IgD-negative memory B cell (primary cell): ENCODE results near the gene TANK. TPM values are rescaled to one million over a fixed set of nuclear protein-coding genes. Genes with fewer than 3 reads are reported as not detected.

Source experiments
- H3K27ac Mint-ChIP-seq, 3 donors: one replicate each; pipeline ENCODE4 v1.8.0; 2020 to 2022; ENCODE audit warnings: mild to moderate bottlenecking in 3 of 3, mixed read lengths in 3 of 3, moderate library complexity in 1 of 3
- H3K27me3 Mint-ChIP-seq: one replicate; pipeline ENCODE4 v1.8.0; 2021; ENCODE audit warnings: mixed read lengths
- H3K36me3 Mint-ChIP-seq: one replicate; pipeline ENCODE4 v1.8.0; 2020; ENCODE audit warnings: mild to moderate bottlenecking, mixed read lengths
- H3K4me1 Mint-ChIP-seq, 3 donors: one replicate each; pipeline ENCODE4 v1.8.0; 2020 to 2022; ENCODE audit warnings: mixed read lengths in 3 of 3, mild to moderate bottlenecking in 1 of 3
- H3K4me3 Mint-ChIP-seq, 4 donors: one replicate each; pipeline ENCODE4 v1.8.0; 2020 to 2022; ENCODE audit warnings: mild to moderate bottlenecking in 4 of 4, mixed read lengths in 4 of 4, moderate library complexity in 3 of 4
- H3K9me3 Mint-ChIP-seq, 3 donors: one replicate each; pipeline ENCODE4 v1.8.0; 2020 to 2021; ENCODE audit warnings: mixed read lengths in 3 of 3, mild to moderate bottlenecking in 1 of 3
- polyA plus RNA-seq: library from polyadenylated mRNA; unstranded; fragments of 300-500 nt; fragmentation: Illumina TruSeq; gene quantifications from one replicate; pipeline ENCODE4 v1.2.3, GENCODE V29; 2021

TANK gene
- polyA plus RNA-seq, 1 donor from 2014 or later, result 90.1 TPM

GRCh38 chr2:161146209-161146775 lies 13.9 kb upstream of the TANK start:
- H3K9me3 Mint-ChIP-seq, result peaks cover 1 to 25% (median 20%) of the 10 kb centered on the region in 3 donors
- no peaks in the 10 kb centered on the region for H3K27me3 Mint-ChIP-seq
- peak overlapping the region in 3 of 4 donors; percentile 48 to 64 (median 58) for H3K4me3 Mint-ChIP-seq
- peaks cover 55 to 75% (median 73%) of the 10 kb centered on the region in 3 donors for H3K4me1 Mint-ChIP-seq
- H3K27ac Mint-ChIP-seq, result peak overlapping the region; percentile 29 to 77 (median 57)
- peaks cover 34% of the 10 kb centered on the region for H3K36me3 Mint-ChIP-seq

- Mint-ChIP-seq H3K27me3 (no peaks in the 10 kb centered on the region), H3K4me1 (peaks cover 52 to 71% (median 68%) of the 10 kb centered on the region in 3 donors), H3K9me3 (peaks cover 2 to 29% (median 25%) of the 10 kb centered on the region in 3 donors)
Measured at GRCh38 chr2:161146996-161147395, 13.2 kb upstream of the TANK start.

GRCh38 chr2:161147856-161148255 lies 12.4 kb upstream of the TANK start:
- no peak overlapping the region for H3K27ac Mint-ChIP-seq

More at GRCh38 chr2:161146996-161147395, 13.2 kb upstream of the TANK start:
- H3K27ac Mint-ChIP-seq, result no peak overlapping the region
- H3K4me3 Mint-ChIP-seq, result no peak overlapping the region
- peaks cover 35% of the 10 kb centered on the region for H3K36me3 Mint-ChIP-seq

GRCh38 chr2:161150704-161151103 lies 9.5 kb upstream of the TANK start:
- Mint-ChIP-seq H3K27me3 (no peaks in the 10 kb centered on the region), H3K27ac (no peak overlapping the region), H3K9me3 (peaks cover 4 to 35% (median 26%) of the 10 kb centered on the region in 3 donors), H3K4me3 (peak overlapping the region in 1 of 4 donors; percentile 43), H3K4me1 (peaks cover 38 to 49% (median 44%) of the 10 kb centered on the region in 3 donors), H3K36me3 (peaks cover 36% of the 10 kb centered on the region)

More at GRCh38 chr2:161147856-161148255, 12.4 kb upstream of the TANK start:
- no peaks in the 10 kb centered on the region for H3K27me3 Mint-ChIP-seq
- peak overlapping the region in 2 of 4 donors; percentile 59 to 67 for H3K4me3 Mint-ChIP-seq
- peaks cover 37% of the 10 kb centered on the region for H3K36me3 Mint-ChIP-seq
- H3K9me3 Mint-ChIP-seq, result peaks cover 4 to 35% (median 29%) of the 10 kb centered on the region in 3 donors
- peaks cover 44 to 64% (median 59%) of the 10 kb centered on the region in 3 donors for H3K4me1 Mint-ChIP-seq

GRCh38 chr2:161152302-161152701 lies 7.9 kb upstream of the TANK start:
- peaks cover 30 to 51% (median 43%) of the 10 kb centered on the region in 3 donors for H3K4me1 Mint-ChIP-seq
- peaks cover 36% of the 10 kb centered on the region for H3K36me3 Mint-ChIP-seq
- H3K27ac Mint-ChIP-seq, result no peak overlapping the region
- no peaks in the 10 kb centered on the region for H3K27me3 Mint-ChIP-seq
- peaks cover 4 to 35% (median 26%) of the 10 kb centered on the region in 3 donors for H3K9me3 Mint-ChIP-seq
- no peak overlapping the region for H3K4me3 Mint-ChIP-seq

GRCh38 chr2:161158882-161159281 lies 1.3 kb upstream of the TANK start:
- peak overlapping the region; percentile 80 to 82 (median 81) for H3K27ac Mint-ChIP-seq
- H3K36me3 Mint-ChIP-seq, result peaks cover 8% of the 10 kb centered on the region
- no peaks in the 10 kb centered on the region for H3K9me3 Mint-ChIP-seq
- H3K4me1 Mint-ChIP-seq, result peaks cover 34 to 58% (median 46%) of the 10 kb centered on the region in 3 donors
- peak overlapping the region in 3 of 4 donors; percentile 20 to 91 (median 24) for H3K4me3 Mint-ChIP-seq
- H3K27me3 Mint-ChIP-seq, result no peaks in the 10 kb centered on the region

- no peaks in the 10 kb centered on the region for H3K9me3 Mint-ChIP-seq
- peaks cover 8% of the 10 kb centered on the region for H3K36me3 Mint-ChIP-seq
- peak overlapping the region; percentile 91 to 100 (median 97) for H3K4me3 Mint-ChIP-seq
- H3K27me3 Mint-ChIP-seq, result no peaks in the 10 kb centered on the region
- peak overlapping the region; percentile 81 to 99 (median 82) for H3K27ac Mint-ChIP-seq
- peaks cover 31 to 57% (median 43%) of the 10 kb centered on the region in 3 donors for H3K4me1 Mint-ChIP-seq
Measured at GRCh38 chr2:161159456-161160225, 587 bp upstream of the TANK start.

GRCh38 chr2:161161074-161161706 lies 962 bp downstream of the TANK start:
- H3K36me3 Mint-ChIP-seq, result peaks cover 8% of the 10 kb centered on the region
- peaks cover 30 to 59% (median 42%) of the 10 kb centered on the region in 3 donors for H3K4me1 Mint-ChIP-seq
- peak overlapping the region; percentile 81 to 99 (median 82) for H3K27ac Mint-ChIP-seq
- H3K9me3 Mint-ChIP-seq, result no peaks in the 10 kb centered on the region
- no peaks in the 10 kb centered on the region for H3K27me3 Mint-ChIP-seq
- peak overlapping the region; percentile 91 to 100 (median 97) for H3K4me3 Mint-ChIP-seq

GRCh38 chr2:161163440-161163839 lies 3.2 kb downstream of the TANK start:
- H3K9me3 Mint-ChIP-seq, result peaks cover 0 to 2% (median 0%) of the 10 kb centered on the region in 3 donors
- peak overlapping the region; percentile 78 to 93 (median 92) for H3K4me3 Mint-ChIP-seq

GRCh38 chr2:161164161-161164560 lies 3.9 kb downstream of the TANK start:
- H3K4me1 Mint-ChIP-seq, result peaks cover 40 to 67% (median 49%) of the 10 kb centered on the region in 3 donors
- peak overlapping the region; percentile 14 to 93 (median 56) for H3K4me3 Mint-ChIP-seq
- peaks cover 0 to 2% (median 0%) of the 10 kb centered on the region in 3 donors for H3K9me3 Mint-ChIP-seq
- H3K36me3 Mint-ChIP-seq, result peaks cover 9% of the 10 kb centered on the region
- no peaks in the 10 kb centered on the region for H3K27me3 Mint-ChIP-seq
- H3K27ac Mint-ChIP-seq, result peak overlapping the region in 2 of 3 donors; percentile 73 to 92

More at GRCh38 chr2:161163440-161163839, 3.2 kb downstream of the TANK start:
- Mint-ChIP-seq H3K4me1 (peaks cover 40 to 68% (median 53%) of the 10 kb centered on the region in 3 donors), H3K36me3 (peaks cover 11% of the 10 kb centered on the region), H3K27ac (peak overlapping the region; percentile 73 to 92 (median 81)), H3K27me3 (no peaks in the 10 kb centered on the region)

- Mint-ChIP-seq H3K27ac (peak overlapping the region; percentile 32 to 80 (median 78)), H3K36me3 (peaks cover 8% of the 10 kb centered on the region), H3K4me3 (peak overlapping the region in 3 of 4 donors; percentile 29 to 83 (median 77)), H3K27me3 (no peaks in the 10 kb centered on the region), H3K4me1 (peaks cover 51 to 71% (median 57%) of the 10 kb centered on the region in 3 donors), H3K9me3 (peaks cover 0 to 2% (median 0%) of the 10 kb centered on the region in 3 donors)
Measured at GRCh38 chr2:161165266-161165665, 5.0 kb downstream of the TANK start.

GRCh38 chr2:161165811-161166210 lies 5.6 kb downstream of the TANK start:
- peak overlapping the region; percentile 32 to 84 (median 80) for H3K27ac Mint-ChIP-seq
- H3K4me1 Mint-ChIP-seq, result peaks cover 56 to 75% (median 60%) of the 10 kb centered on the region in 3 donors
- peak overlapping the region; percentile 60 to 84 (median 80) for H3K4me3 Mint-ChIP-seq
- peaks cover 9% of the 10 kb centered on the region for H3K36me3 Mint-ChIP-seq
- H3K9me3 Mint-ChIP-seq, result peaks cover 0 to 2% (median 0%) of the 10 kb centered on the region in 3 donors
- no peaks in the 10 kb centered on the region for H3K27me3 Mint-ChIP-seq

GRCh38 chr2:161166538-161167409 lies 6.5 kb downstream of the TANK start:
- Mint-ChIP-seq H3K27me3 (no peaks in the 10 kb centered on the region), H3K4me3 (peak overlapping the region in 3 of 4 donors; percentile 49 to 84 (median 77)), H3K4me1 (peaks cover 59 to 77% (median 65%) of the 10 kb centered on the region in 3 donors), H3K36me3 (peaks cover 11% of the 10 kb centered on the region), H3K27ac (peak overlapping the region; percentile 32 to 84 (median 80)), H3K9me3 (peaks cover 0 to 2% (median 0%) of the 10 kb centered on the region in 3 donors)
